Smooth muscle cell (in vitro differentiated cells): ENCODE results near the gene CREB5. TPM values are rescaled to one million over a fixed set of nuclear protein-coding genes. Genes with fewer than 3 reads are reported as not detected.

Experiments used
- DNase-seq: peaks from one replicate; lab custom pipeline; 2025; ENCODE audit not compliant: unreplicated experiment; lab: John Stamatoyannopoulos, UW
- H2AFZ ChIP-seq: fragments of 200-600 bp; sonication (generic); 2 replicates; pipeline ENCODE4 v1.6.0; 2016; ENCODE audit warnings: antibody characterized with exemption, low read depth, mild to moderate bottlenecking
- H3F3A ChIP-seq: fragments of 200-600 bp; sonication (generic); 2 replicates; pipeline ENCODE4 v1.6.0; 2017; ENCODE audit warnings: antibody characterized with exemption, low read depth
- H3K27ac ChIP-seq: fragments of 200-600 bp; sonication (generic); 2 replicates; pipeline ENCODE4 v1.5.1; 2016; ENCODE audit warnings: low read depth, mild to moderate bottlenecking
- H3K27me3 ChIP-seq: fragments of 200-600 bp; sonication (generic); 2 replicates; pipeline ENCODE4 v1.6.1; 2016; ENCODE audit warnings: low read depth, mild to moderate bottlenecking
- H3K36me3 ChIP-seq: fragments of 200-600 bp; sonication (generic); 2 replicates; pipeline ENCODE4 v1.5.1; 2016; ENCODE audit warnings: low read depth
- H3K4me1 ChIP-seq: fragments of 200-600 bp; sonication (generic); 2 replicates; pipeline ENCODE4 v1.5.1; 2016; ENCODE audit warnings: low read depth
- H3K4me2 ChIP-seq: fragments of 200-600 bp; sonication (generic); 2 replicates; pipeline ENCODE4 v1.6.0; 2016; ENCODE audit warnings: mild to moderate bottlenecking
- H3K4me3 ChIP-seq: fragments of 200-600 bp; sonication (generic); 2 replicates; pipeline ENCODE4 v1.5.1; 2016; ENCODE audit warnings: mild to moderate bottlenecking
- H3K79me2 ChIP-seq: fragments of 200-600 bp; sonication (generic); 2 replicates; pipeline ENCODE4 v1.6.0; 2016; ENCODE audit warnings: low read depth, mild to moderate bottlenecking
- H3K9ac ChIP-seq: fragments of 200-600 bp; sonication (generic); 2 replicates; pipeline ENCODE4 v1.6.0; 2016; ENCODE audit warnings: low read depth
- H3K9me3 ChIP-seq: fragments of 200-600 bp; sonication (generic); replicated peaks from 2 replicates; pipeline ENCODE4 v1.5.1; 2016; ENCODE audit warnings: low read depth
- H4K20me1 ChIP-seq: fragments of 200-600 bp; sonication (generic); 2 replicates; pipeline ENCODE4 v1.6.0; 2016; ENCODE audit warnings: low read depth
- CTCF ChIP-seq: fragments of 200-600 bp; sonication (generic); IDR thresholded peaks from 2 replicates; pipeline ENCODE4 v1.5.1; 2017; ENCODE audit warnings: borderline replicate concordance, mild to moderate bottlenecking, antibody characterized with exemption; ENCODE audit not compliant: insufficient read depth, poor library complexity, severe bottlenecking
- WGBS: methylation state at CpG from one replicate; pipeline ENCODE4 v1.1.7; 2016; ENCODE audit warnings: low lambda C conversion rate; 5-methylcytosine and 5-hydroxymethylcytosine counted together
- polyA plus RNA-seq: library from polyadenylated mRNA; unstranded; fragments of >200 nt; fragmentation: Nextera tagmentation; extraction: Ambion mirVana; gene quantifications from 2 replicates; pipeline ENCODE4 v1.2.1, GENCODE V29; 2016
- total RNA-seq: library from RNA; depleted of rRNA; stranded (reverse); fragments of >200 nt; gene quantifications from 2 replicates; pipeline ENCODE4 v1.2.3, GENCODE V29; 2014

CREB5 gene
- total and polyA plus RNA-seq, 2 experiments from 2014 or later, result 6.2 to 18.2 TPM

- H3F3A ChIP-seq, result no peaks in the 10 kb centered on the region
- no peak overlapping the region for H3K4me3 ChIP-seq
- no peaks in the 10 kb centered on the region for H3K36me3 ChIP-seq
- WGBS, result 82% methylated on average over 2 of the region's 2 CpGs
- TF ChIP-seq CTCF, result no peak
- DNase-seq, result no peak
- H3K79me2 ChIP-seq, result no peaks in the 10 kb centered on the region
- H3K4me1 ChIP-seq, result no peaks in the 10 kb centered on the region
- no peaks in the 10 kb centered on the region for H4K20me1 ChIP-seq
- no peaks in the 10 kb centered on the region for H3K9me3 ChIP-seq
- H2AFZ ChIP-seq, result no peak overlapping the region
- H3K9ac ChIP-seq, result no peak overlapping the region
- no peaks in the 10 kb centered on the region for H3K27me3 ChIP-seq
- no peak overlapping the region for H3K27ac ChIP-seq
- H3K4me2 ChIP-seq, result no peak overlapping the region
These were observed 116.6 kb downstream of the CREB5 start for GRCh38 chr7:28528899-28529298.

GRCh38 chr7:28529755-28530154 lies 117.4 kb downstream of the CREB5 start:
- TF ChIP-seq CTCF, result no peak
- Histone ChIP-seq H3K36me3 (no peaks in the 10 kb centered on the region), H3K79me2 (no peaks in the 10 kb centered on the region), H3F3A (no peaks in the 10 kb centered on the region), H2AFZ (no peak overlapping the region), H3K9ac (no peak overlapping the region), H3K4me3 (no peak overlapping the region), H3K4me2 (no peak overlapping the region), H3K27me3 (no peaks in the 10 kb centered on the region), H3K4me1 (no peaks in the 10 kb centered on the region), H3K27ac (no peak overlapping the region), H3K9me3 (no peaks in the 10 kb centered on the region), H4K20me1 (no peaks in the 10 kb centered on the region)
- no peak for DNase-seq
- 100% methylated on average over 2 of the region's 2 CpGs for WGBS

- Histone ChIP-seq H3K36me3 (no peaks in the 10 kb centered on the region), H3K9ac (no peak overlapping the region), H3F3A (no peaks in the 10 kb centered on the region), H3K27ac (no peak overlapping the region), H3K27me3 (peaks cover 3% of the 10 kb centered on the region), H4K20me1 (no peaks in the 10 kb centered on the region), H3K4me1 (no peaks in the 10 kb centered on the region), H2AFZ (no peak overlapping the region), H3K4me2 (no peak overlapping the region), H3K9me3 (no peaks in the 10 kb centered on the region), H3K79me2 (no peaks in the 10 kb centered on the region), H3K4me3 (no peak overlapping the region)
- TF ChIP-seq CTCF, result no peak
- WGBS, result 75% methylated on average over 12 of the region's 12 CpGs
- no peak for DNase-seq
These were observed 118.0 kb downstream of the CREB5 start for GRCh38 chr7:28530175-28530802.

- H3K4me3 ChIP-seq, result no peak overlapping the region
These were observed 118.5 kb downstream of the CREB5 start for GRCh38 chr7:28530803-28531175.

More at GRCh38 chr7:28530803-28531175, 118.5 kb downstream of the CREB5 start:
- H3K27ac ChIP-seq, result no peak overlapping the region
- H4K20me1 ChIP-seq, result no peaks in the 10 kb centered on the region
- no peaks in the 10 kb centered on the region for H3K9me3 ChIP-seq
- peaks cover 3% of the 10 kb centered on the region for H3K27me3 ChIP-seq
- H3K36me3 ChIP-seq, result no peaks in the 10 kb centered on the region
- H2AFZ ChIP-seq, result no peak overlapping the region
- no peaks in the 10 kb centered on the region for H3K4me1 ChIP-seq
- H3F3A ChIP-seq, result no peaks in the 10 kb centered on the region
- DNase-seq, result no peak
- no peak overlapping the region for H3K4me2 ChIP-seq
- H3K9ac ChIP-seq, result no peak overlapping the region
- H3K79me2 ChIP-seq, result no peaks in the 10 kb centered on the region
- no peak for TF ChIP-seq CTCF
- 33% methylated on average over 4 of the region's 4 CpGs for WGBS
